Liver (tissue), 3 donors: ENCODE data around the gene CACNA1I.

Experiments
- CTCF ChIP-seq: fragments of 150-350 bp; IDR thresholded peaks from 2 replicates; pipeline ENCODE4 v1.5.1; 2017; ENCODE audit warnings: improper control_type of control experiment, low read depth, low read length; ENCODE audit not compliant: missing input control
- MAX ChIP-seq: IDR thresholded peaks from 2 replicates; pipeline ENCODE4 v1.6.1; 2016; ENCODE audit warnings: antibody characterized with exemption
- RAD21 ChIP-seq, 2 donors: IDR thresholded peaks; 2 replicates each; pipeline ENCODE4 v1.6.1; 2016; ENCODE audit warnings: antibody characterized with exemption in 2 of 2, mild to moderate bottlenecking in 2 of 2
- SP1 ChIP-seq: IDR thresholded peaks from 2 replicates; pipeline ENCODE4 v1.6.1; 2018; ENCODE audit warnings: antibody characterized with exemption, mild to moderate bottlenecking
- TAF1 ChIP-seq: conservative IDR thresholded peaks from 2 replicates; pipeline ENCODE4 v1.6.1; 2016; ENCODE audit warnings: antibody characterized with exemption, mild to moderate bottlenecking
- donor health status: healthy.
- donor health status: healthy.

- TF ChIP-seq CTCF (no peak), MAX (no peak), RAD21 (IDR thresholded peaks at IDR 0.05) (no peak), TAF1 (no peak), SP1 (no peak)
Measured at GRCh38 chr22:39685336-39686177, 115.0 kb downstream of the CACNA1I start.
